OCI-LY7 (cell line): ENCODE data around the gene ARHGAP6. TPM values are rescaled to one million over a fixed set of nuclear protein-coding genes. Genes with fewer than 3 reads are reported as not detected.

Source experiments
- BruUV-seq: library from RNA; stranded (reverse); fragments of 400-500 nt; replicated peaks from 2 replicates; lab custom pipeline; 2021; lab: Mats Ljungman, UMichigan
- CTCF ChIA-PET: fragments of 300-600 bp; sonication (Branson Sonifier 250); formaldehyde crosslinking; loops from one replicate; lab custom pipeline; 2022; ENCODE audit warnings: antibody characterized with exemption; ENCODE audit not compliant: unreplicated experiment; lab: Charles Lee
- POLR2A ChIA-PET: fragments of 300-600 bp; sonication (Branson Sonifier 250); formaldehyde crosslinking; loops from one replicate; lab custom pipeline; 2022; ENCODE audit warnings: antibody characterized with exemption; lab: Charles Lee
- DNase-seq: peaks from one replicate; pipeline ENCODE4 v3.0.0-alpha.2; 2015; ENCODE audit warnings: low spot score
- H2AFZ ChIP-seq: fragments of 200-600 bp; sonication (generic), shearing (Covaris generic); 2 replicates; pipeline ENCODE4 v1.6.1; 2014; ENCODE audit warnings: mild to moderate bottlenecking, antibody characterized with exemption, low read length, moderate library complexity
- H3K27ac ChIP-seq: fragments of 200-600 bp; sonication (generic); 2 replicates; pipeline ENCODE4 v1.5.1; 2014; ENCODE audit warnings: mixed run types, low read depth, mild to moderate bottlenecking, moderate library complexity, low read length, inconsistent platforms; ENCODE audit not compliant: poor library complexity, severe bottlenecking
- H3K36me3 ChIP-seq: fragments of 200-600 bp; sonication (generic); 2 replicates; pipeline ENCODE4 v1.6.1; 2014; ENCODE audit warnings: mild to moderate bottlenecking, antibody characterized with exemption, low read length, moderate library complexity, mixed read lengths; ENCODE audit not compliant: insufficient read depth
- H3K4me1 ChIP-seq: fragments of 200-600 bp; sonication (generic); 2 replicates; pipeline ENCODE4 v1.5.1; 2014; ENCODE audit warnings: mild to moderate bottlenecking, low read length; ENCODE audit not compliant: insufficient read depth, poor library complexity, severe bottlenecking
- H3K4me2 ChIP-seq: fragments of 200-600 bp; sonication (generic); 2 replicates; pipeline ENCODE4 v1.6.1; 2014; ENCODE audit warnings: mild to moderate bottlenecking, low read length
- H3K4me3 ChIP-seq: fragments of 200-600 bp; sonication (generic); 2 replicates; pipeline ENCODE4 v1.5.1; 2014; ENCODE audit warnings: mild to moderate bottlenecking, low read depth, low read length; ENCODE audit not compliant: poor library complexity, severe bottlenecking
- H3K79me2 ChIP-seq: fragments of 200-600 bp; sonication (generic); 2 replicates; pipeline ENCODE4 v1.6.1; 2016; ENCODE audit warnings: low read depth, mild to moderate bottlenecking, low read length, moderate library complexity, mixed read lengths; ENCODE audit not compliant: insufficient read depth
- H3K9me2 ChIP-seq: fragments of 200-600 bp; sonication (generic); 2 replicates; pipeline ENCODE4 v1.6.1; 2016; ENCODE audit warnings: mild to moderate bottlenecking, low read length, mixed read lengths; ENCODE audit not compliant: insufficient read depth
- H3K9me3 ChIP-seq: fragments of 200-600 bp; sonication (generic); 2 replicates; pipeline ENCODE4 v1.6.1; 2014; ENCODE audit warnings: mild to moderate bottlenecking, mixed run types, low read length, mixed read lengths
- H4K20me1 ChIP-seq: fragments of 200-600 bp; sonication (generic); 2 replicates; pipeline ENCODE4 v1.6.1; 2014; ENCODE audit warnings: mild to moderate bottlenecking, antibody characterized with exemption, low read length, moderate library complexity, mixed read lengths; ENCODE audit not compliant: insufficient read depth
- CTCF ChIP-seq: fragments of 200-600 bp; sonication (generic); conservative IDR thresholded peaks from 2 replicates; pipeline ENCODE4 v1.5.1; 2014; ENCODE audit warnings: mild to moderate bottlenecking, antibody characterized with exemption, low read length, moderate library complexity, mixed read lengths
- EZH2phosphoT487 ChIP-seq: fragments of 200-600 bp; sonication (generic); IDR thresholded peaks from 2 replicates; pipeline ENCODE4 v1.6.1; 2018; ENCODE audit warnings: low read depth, borderline replicate concordance, mild to moderate bottlenecking, mixed run types, antibody characterized with exemption, low read length, moderate library complexity, mixed read lengths
- intact Hi-C: fragments of 100-400 bp; cut with micrococcal nuclease; formaldehyde crosslinking; loops from one replicate; pipeline ENCODE4 v1.10.0; 2022; ENCODE audit not compliant: unreplicated experiment
- total RNA-seq, 2 experiments: library from RNA; depleted of rRNA in 1 of 2; stranded (reverse); fragments of >200 nt in 1 of 2; shearing (Covaris generic) in 1 of 2; gene quantifications; 2 replicates each; pipeline ENCODE4 v1.2.3, GENCODE V29; 2014 to 2022

The ARHGAP6 gene
- total RNA-seq, 2 experiments from 2014 or later, result not detected

GRCh38 chrX:11138498-11139390 is 527.0 kb downstream of the ARHGAP6 start:
- POLR2A ChIA-PET, result no interaction called here
- Histone ChIP-seq H3K9me3 (no peaks in the 10 kb centered on the region), H2AFZ (no peak overlapping the region), H3K4me3 (no peak overlapping the region), H3K4me1 (peaks cover 7% of the 10 kb centered on the region), H3K9me2 (no peaks in the 10 kb centered on the region), H3K79me2 (no peaks in the 10 kb centered on the region), H3K36me3 (no peaks in the 10 kb centered on the region), H4K20me1 (no peaks in the 10 kb centered on the region), H3K27ac (no peak overlapping the region), H3K4me2 (no peak overlapping the region)
- DNase-seq, result no peak
- intact Hi-C loops, result loop anchor here (10.0 kb wide), 1 partner anchor 954 kb away; no protein-coding TSS in a partner anchor
- CTCF ChIA-PET, result no interaction called here
- no TSS peak for BruUV-seq
- TF ChIP-seq EZH2phosphoT487 (no peak), CTCF (no peak)

DNA sequence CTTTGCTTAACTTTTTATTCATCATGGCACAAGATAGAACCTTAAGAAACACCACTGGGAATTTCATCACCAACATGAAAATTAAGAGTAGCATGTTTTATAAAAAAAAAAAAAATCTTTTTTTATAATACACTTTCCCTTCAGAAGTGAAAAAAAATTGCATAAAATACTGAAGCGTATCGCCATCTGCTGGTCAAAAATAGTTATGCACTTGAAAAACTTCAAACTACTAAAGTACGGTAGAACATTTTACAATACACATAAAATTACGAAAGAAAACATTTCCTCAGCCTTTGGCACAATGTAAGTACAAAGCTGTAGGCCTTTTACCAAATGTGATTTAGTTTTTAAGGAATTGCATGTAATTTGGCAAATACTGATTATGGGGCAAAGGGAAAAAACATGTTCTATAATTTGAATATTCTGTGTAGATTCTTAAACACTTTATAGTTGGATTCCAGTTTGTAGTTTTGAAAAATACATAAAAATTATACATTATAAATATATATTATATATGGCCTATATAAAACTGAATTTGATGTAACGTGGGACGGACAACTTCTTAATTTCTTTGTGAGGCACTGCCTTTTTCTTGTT is 528.1 kb downstream of the ARHGAP6 start:
- no peaks in the 10 kb centered on the region for H4K20me1 ChIP-seq
- no peak overlapping the region for H3K27ac ChIP-seq
- peak; percentile 47 for DNase-seq
- intact Hi-C loops, result loop anchor here (10.0 kb wide), 1 partner anchor 953 kb away; no protein-coding TSS in a partner anchor
- H3K9me2 ChIP-seq, result no peaks in the 10 kb centered on the region
- ChIA-PET POLR2A (no interaction called here), CTCF (no interaction called here)
- H2AFZ ChIP-seq, result peak overlapping the region; percentile 2; the same call in 1 of the 2 replicates
- no peak overlapping the region for H3K4me3 ChIP-seq
- no peaks in the 10 kb centered on the region for H3K79me2 ChIP-seq
- H3K4me2 ChIP-seq, result no peak overlapping the region
- H3K4me1 ChIP-seq, result peaks cover 7% of the 10 kb centered on the region
- peak; percentile 83 for TF ChIP-seq CTCF
- TF ChIP-seq EZH2phosphoT487, result no peak
- no TSS peak for BruUV-seq
- no peaks in the 10 kb centered on the region for H3K36me3 ChIP-seq
- no peaks in the 10 kb centered on the region for H3K9me3 ChIP-seq
